GM12874 (cell line): ENCODE measurements around the gene MAPK6.

Source experiments
- TF ChIP-seq, protein P1 (sequence below): IDR thresholded peaks from 2 replicates; pipeline ENCODE4 v1.5.1; 2011; ENCODE audit warnings: low read depth, mild to moderate bottlenecking, control low read depth, low read length, moderate library complexity; ENCODE audit not compliant: insufficient read depth

MAPK6 gene

DNA sequence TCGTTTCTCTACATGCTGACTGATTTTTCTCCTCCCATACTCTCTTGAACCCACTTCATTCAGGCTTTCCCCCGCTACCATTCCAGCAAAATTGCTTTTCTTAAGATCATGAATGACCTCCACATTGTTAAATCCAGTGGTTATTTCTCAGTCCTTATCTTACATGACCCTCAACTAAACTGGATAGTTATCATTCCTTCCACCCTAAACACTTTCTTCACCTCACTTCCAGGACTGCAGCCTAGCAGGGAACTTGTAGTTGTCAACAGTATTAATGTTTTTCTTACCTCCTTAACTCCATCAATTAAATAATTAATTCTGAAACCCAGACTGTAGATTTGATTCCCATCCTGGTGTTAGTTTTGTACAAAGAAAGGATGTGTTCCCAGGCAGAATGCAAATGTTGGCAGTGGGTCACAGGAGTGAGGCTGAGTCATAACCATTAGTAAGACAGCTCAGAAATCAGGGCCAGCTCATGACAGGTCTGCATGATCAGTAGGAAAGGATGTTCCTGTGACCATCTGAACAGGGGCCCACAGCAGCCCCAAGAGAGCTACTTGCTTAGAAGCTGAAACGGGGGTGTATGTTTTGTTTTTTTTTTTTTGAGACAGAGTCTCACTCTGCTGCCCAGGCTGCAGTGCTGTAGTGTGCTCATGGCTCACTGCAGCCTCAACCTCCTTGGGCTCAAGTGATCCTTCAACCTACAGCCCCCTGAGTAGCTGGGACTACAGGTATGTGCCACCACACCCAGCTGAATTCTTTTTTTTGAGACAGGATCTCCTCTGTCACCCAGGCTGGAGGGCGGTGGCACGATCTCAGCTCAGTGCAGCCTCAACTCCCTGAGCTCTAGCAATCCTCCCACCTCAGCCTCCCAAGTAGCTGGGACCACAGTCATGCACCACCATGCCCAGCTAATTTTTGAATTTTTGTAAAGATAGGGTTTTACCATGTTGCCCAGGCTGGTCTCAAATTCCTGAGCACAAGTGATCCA, 84.5 kb downstream of the MAPK6 start:
- TF ChIP-seq, protein P1, sequence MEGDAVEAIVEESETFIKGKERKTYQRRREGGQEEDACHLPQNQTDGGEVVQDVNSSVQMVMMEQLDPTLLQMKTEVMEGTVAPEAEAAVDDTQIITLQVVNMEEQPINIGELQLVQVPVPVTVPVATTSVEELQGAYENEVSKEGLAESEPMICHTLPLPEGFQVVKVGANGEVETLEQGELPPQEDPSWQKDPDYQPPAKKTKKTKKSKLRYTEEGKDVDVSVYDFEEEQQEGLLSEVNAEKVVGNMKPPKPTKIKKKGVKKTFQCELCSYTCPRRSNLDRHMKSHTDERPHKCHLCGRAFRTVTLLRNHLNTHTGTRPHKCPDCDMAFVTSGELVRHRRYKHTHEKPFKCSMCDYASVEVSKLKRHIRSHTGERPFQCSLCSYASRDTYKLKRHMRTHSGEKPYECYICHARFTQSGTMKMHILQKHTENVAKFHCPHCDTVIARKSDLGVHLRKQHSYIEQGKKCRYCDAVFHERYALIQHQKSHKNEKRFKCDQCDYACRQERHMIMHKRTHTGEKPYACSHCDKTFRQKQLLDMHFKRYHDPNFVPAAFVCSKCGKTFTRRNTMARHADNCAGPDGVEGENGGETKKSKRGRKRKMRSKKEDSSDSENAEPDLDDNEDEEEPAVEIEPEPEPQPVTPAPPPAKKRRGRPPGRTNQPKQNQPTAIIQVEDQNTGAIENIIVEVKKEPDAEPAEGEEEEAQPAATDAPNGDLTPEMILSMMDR = no peak

DNA sequence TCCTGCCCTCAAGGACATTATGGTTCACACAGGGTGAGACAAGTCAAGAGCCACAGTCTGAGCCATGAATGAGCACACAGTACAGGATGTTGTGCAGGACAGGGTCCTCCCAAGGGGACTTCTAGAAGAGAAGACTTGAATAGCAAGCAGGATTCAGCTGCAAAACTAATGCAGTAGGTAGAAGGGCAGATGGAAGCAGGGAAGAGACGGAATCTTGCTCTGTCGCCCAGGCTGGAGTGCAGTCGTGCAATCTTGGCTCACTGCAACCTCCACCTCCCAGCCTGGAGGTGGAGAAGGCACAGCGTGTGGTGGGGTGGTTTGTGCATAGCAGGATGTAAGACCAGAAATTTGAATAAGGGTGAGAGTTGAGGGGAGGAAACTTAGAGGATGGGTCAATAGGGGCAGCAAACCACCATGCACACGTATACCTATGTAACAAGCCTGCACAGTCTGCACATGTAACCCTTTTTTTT, 85.5 kb downstream of the MAPK6 start:
- TF ChIP-seq, protein P1 = no peak

DNA sequence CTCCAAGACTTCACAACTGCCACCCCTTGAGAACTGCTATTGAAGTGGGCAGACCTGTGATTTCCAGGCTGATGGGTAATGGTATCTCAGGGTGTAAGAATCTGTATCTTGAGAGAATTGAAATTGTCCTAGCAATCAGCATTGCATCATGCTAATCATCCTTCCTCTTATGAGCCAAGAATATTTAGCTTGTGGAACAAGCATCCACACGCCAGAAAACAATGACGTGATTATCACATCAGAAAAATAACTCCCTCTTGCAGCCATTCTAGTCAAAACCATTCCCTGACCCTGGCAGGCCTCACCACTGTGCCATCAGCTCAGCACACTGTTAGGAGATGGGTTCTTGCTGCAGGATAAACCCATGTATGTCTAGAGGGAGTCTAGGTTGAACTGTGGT, 86.8 kb downstream of the MAPK6 start:
- TF ChIP-seq, protein P1 = no peak

DNA sequence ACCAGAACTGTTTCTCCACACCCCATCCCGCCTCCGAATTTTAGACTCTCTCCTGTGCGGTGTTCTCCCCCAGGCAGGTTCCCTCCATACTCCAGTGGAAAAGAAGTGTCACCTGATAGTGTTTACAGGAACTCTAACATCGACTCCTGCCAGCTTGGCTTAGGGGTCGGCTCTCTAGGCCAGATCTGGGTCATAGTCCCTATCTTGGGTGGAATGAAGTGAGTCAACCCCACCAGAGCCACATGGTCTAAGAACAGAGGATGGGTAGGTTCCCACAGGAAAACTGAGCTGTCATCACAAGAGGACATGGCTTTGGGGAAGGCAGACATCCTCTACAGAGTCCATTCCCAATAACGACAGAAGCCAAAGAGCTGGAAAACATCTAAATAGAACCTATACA, 87.6 kb downstream of the MAPK6 start:
- TF ChIP-seq, protein P1 = no peak

DNA sequence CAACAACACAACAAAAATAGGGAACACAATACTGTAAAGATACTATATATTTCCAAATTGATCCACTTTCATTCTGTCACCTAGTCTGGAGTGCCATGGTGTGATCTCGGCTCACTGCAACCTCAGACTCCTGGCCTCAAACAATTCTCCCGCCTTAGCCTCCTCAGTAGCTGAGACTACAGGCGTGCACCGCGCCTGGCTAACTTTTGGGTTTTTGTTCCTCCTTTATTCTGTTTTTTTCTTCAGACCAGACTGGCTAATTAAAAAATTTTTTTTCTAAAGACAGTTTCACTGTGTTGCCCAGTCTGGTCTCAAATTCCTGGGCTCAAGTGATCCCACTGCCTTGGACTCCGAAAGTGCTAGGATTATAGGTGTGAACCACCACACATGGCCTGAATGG, 88.2 kb downstream of the MAPK6 start:
- TF ChIP-seq, protein P1 = no peak

DNA sequence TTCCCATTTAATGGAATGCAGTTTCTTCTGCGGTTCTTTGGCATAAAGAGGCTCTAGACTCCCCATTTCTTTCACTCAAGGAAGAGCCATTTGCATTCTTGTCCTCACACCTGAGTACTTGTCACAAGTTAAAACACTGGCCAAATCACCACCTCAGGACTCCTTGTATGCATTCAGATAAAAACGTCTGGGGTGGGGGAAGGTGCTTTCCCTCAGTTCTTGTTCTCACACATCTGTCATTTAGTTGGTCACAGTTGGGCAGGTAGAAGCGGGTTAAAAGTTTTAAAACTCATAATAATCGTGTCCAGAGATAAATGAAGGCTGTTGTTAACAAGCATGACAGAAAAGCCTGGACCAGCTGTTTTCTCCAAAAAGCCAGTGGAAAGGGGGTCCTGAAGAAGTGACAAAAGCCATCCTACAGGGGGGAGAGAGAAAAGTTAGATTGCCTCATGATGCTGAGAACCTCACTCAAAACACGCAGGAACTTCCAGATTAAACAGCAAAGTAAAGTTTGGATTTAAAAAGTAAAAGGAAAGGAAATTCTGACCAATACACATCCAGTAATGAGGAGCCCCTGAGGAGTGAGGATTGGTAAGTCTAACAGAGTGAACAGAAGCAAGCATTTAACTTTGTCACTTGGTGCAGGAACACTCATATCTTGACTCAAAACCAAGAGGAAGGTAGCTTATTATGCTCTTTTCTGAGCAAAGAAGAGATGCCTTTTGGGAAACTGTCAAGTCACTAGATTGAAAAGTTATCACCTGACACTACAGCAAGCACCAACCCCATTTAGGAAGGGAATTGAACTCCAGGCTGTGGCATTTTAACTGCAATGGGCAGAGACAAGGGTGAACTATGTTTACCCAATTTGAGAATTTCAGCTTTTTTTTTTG, 90.8 kb downstream of the MAPK6 start:
- TF ChIP-seq, protein P1 = no peak
